Muscle layer of colon (tissue), 2 donors: ENCODE measurements around the gene PSAP.
A peak's percentile ranks its signal among the peaks of the same experiment; 100 is the strongest.

Source experiments
- H3K27ac ChIP-seq: one replicate; pipeline ENCODE4 v1.7.0; 2013; ENCODE audit warnings: low read depth, mild to moderate bottlenecking, low read length, moderate library complexity
- H3K27me3 ChIP-seq, 2 donors: one replicate each; pipeline ENCODE4 v1.7.0; 2013; ENCODE audit warnings: low read length in 2 of 2, mild to moderate bottlenecking in 2 of 2; ENCODE audit not compliant: insufficient read depth in 2 of 2, control insufficient read depth in 1 of 2
- H3K36me3 ChIP-seq: one replicate; pipeline ENCODE4 v1.7.0; 2013; ENCODE audit warnings: mild to moderate bottlenecking, low read length; ENCODE audit not compliant: insufficient read depth
- H3K4me1 ChIP-seq: one replicate; pipeline ENCODE4 v1.7.0; 2013; ENCODE audit warnings: mild to moderate bottlenecking, low read length; ENCODE audit not compliant: insufficient read depth
- H3K4me3 ChIP-seq, 2 donors: one replicate each; pipeline ENCODE4 v1.7.0; 2013; ENCODE audit warnings: low read length in 2 of 2, low read depth in 1 of 2, mild to moderate bottlenecking in 1 of 2, moderate library complexity in 1 of 2
- H3K9ac ChIP-seq: one replicate; pipeline ENCODE4 v1.7.0; 2013; ENCODE audit warnings: low read length
- H3K9me3 ChIP-seq: one replicate; pipeline ENCODE4 v1.7.0; 2013; ENCODE audit warnings: mild to moderate bottlenecking, low read length
- donor health status: abdominal sarcoma.
- donor health status: Adenocarcinoma of cecum.

The PSAP gene

DNA sequence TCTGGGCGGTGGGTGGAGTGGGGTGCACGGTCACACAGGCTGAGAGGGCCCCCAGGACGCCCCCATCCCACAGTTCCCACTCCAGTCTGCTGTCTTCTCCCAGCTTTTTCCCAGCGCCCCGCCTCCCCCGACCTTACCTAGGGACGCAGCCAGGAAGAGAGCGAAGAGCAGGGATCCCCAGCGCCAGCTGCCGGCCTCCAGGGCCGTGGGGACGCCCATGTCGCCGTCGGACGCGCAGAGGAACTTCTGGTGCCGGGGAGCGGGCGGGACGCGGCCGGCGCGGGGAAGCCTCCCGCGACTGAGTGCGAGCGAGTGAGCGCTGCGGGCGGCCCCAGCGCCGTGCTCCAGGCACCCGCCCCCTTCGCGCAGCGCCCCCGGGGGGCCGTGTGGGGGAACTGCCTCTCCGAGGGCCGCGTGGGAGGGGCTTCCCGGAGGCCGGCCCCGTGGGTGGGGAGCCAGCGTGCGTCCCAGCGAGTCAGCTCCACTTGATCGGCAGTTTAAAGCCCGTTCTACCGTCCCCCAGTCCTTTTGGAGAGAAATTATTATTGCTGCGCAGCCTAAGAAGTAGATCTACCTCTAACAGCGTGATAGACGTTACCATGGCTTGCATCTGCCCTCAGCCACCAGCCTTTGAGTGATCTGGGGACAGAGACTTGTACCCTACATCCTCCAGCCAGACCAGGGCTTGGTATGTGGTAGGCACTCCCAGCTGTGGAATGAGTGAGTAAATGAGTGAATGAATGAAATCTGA, 77.7 kb downstream of the PSAP start, which contains the start of gene VSIR:
VSIR (minus strand) TSS at position 300 of the 751 bp plus-strand sequence; CDS start at position 219, 81 bp downstream.
- Histone ChIP-seq H3K27ac (peak within 1 kb of the TSS; percentile 90), H3K36me3 (no peaks in the 10 kb centered on the region), H3K9me3 (no peaks in the 10 kb centered on the region), H3K27me3 (no peaks in the 10 kb centered on the region), H3K4me1 (peaks cover 57% of the 10 kb centered on the region), H3K4me3 (peak within 1 kb of the TSS; percentile 70 to 88), H3K9ac (peak within 1 kb of the TSS; percentile 78)

DNA sequence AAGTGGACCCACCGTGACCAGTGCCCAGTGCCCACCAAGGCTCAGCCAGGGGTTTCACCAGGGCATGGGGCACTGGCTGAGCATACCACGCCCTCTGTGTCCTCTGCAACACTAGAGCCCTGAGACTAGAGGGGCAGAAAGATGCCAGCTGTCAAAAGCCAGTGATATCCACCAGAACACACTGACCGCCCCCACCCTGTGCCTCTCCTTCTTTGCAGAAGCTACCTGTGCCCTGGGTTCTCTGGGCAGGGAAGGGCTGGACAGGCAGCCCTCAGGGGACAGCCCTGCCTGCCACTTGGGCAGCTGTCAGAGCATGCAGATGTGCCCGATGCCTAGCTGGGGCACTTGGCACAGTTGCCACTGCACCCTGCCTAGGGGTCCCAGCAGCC, 78.2 kb downstream of the PSAP start:
- peaks cover 63% of the 10 kb centered on the region for H3K4me1 ChIP-seq

DNA sequence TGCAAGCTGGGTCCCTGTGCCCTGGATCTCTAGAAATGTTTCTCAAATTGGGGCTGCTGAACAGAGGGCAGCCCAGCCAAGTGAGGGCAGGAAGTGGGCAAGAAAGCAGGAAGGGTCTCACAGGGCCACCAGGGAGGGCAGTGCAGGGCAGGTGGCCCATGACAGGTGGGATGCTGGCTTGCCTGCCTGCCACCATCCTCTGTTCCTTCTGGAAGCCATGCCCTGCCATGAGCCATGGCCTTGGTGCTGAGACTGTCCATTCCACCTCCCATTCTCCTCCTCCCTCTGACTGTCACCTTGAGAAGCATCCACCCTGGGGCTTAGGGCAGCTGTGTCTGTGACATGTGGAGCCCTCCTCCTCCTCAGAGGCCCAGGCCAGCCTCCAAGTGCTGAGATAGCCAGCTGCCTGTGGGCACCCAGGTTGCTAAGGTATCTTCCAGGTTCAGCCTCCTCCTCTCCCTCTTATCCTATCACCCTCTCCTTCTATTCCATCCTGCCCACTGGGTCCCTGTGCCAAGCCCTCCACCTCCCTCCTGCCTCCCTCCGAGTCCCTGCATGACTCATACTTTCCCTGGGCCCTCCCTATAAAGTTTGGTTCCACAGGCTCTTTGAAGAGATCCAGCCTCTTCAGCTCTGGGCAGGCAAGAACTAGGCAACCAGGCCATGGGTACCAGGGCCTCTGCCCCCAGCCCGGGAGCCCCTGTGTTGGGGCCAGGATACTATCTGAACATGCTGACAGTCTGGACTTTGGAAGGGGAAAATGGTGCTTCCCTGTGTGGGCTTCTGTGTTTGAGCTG, 79.0 kb downstream of the PSAP start:
- Histone ChIP-seq H3K4me3 (peak overlapping the region; percentile 70 to 88), H3K36me3 (no peaks in the 10 kb centered on the region), H3K27me3 (no peaks in the 10 kb centered on the region), H3K27ac (peak overlapping the region; percentile 90), H3K9ac (peak overlapping the region; percentile 78), H3K4me1 (peaks cover 71% of the 10 kb centered on the region), H3K9me3 (no peaks in the 10 kb centered on the region)

More for the DNA sequence above, 78.2 kb downstream of the PSAP start:
- peak overlapping the region; percentile 70 to 88 for H3K4me3 ChIP-seq
- peak overlapping the region; percentile 90 for H3K27ac ChIP-seq
- no peaks in the 10 kb centered on the region for H3K36me3 ChIP-seq
- H3K9me3 ChIP-seq = no peaks in the 10 kb centered on the region
- H3K27me3 ChIP-seq = no peaks in the 10 kb centered on the region
- H3K9ac ChIP-seq = peak overlapping the region; percentile 78

DNA sequence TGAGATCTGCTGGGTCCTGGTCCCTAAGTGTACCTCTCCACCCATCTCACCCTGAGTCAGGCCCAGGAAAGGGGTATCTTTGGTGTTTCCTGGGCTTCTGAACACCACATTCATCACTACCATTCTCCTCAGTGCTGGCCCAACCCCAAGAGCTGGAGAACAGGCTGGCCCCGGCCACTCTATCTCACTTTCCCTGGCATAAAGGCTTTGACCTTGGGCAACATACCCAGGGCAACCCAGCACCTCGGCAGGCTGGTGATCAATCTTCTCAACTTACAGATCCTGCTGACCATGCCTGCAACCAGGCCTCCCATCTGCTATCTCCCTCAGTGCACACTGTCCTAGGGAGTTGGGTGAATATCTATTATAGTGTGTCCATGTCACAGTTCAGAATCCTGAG, 79.8 kb downstream of the PSAP start:
- Histone ChIP-seq H3K4me3 (peak overlapping the region in 1 of 2 donors; percentile 88), H3K36me3 (no peaks in the 10 kb centered on the region), H3K27me3 (no peaks in the 10 kb centered on the region), H3K27ac (peak overlapping the region; percentile 90), H3K9me3 (no peaks in the 10 kb centered on the region), H3K9ac (peak overlapping the region; percentile 78), H3K4me1 (peaks cover 79% of the 10 kb centered on the region)

DNA sequence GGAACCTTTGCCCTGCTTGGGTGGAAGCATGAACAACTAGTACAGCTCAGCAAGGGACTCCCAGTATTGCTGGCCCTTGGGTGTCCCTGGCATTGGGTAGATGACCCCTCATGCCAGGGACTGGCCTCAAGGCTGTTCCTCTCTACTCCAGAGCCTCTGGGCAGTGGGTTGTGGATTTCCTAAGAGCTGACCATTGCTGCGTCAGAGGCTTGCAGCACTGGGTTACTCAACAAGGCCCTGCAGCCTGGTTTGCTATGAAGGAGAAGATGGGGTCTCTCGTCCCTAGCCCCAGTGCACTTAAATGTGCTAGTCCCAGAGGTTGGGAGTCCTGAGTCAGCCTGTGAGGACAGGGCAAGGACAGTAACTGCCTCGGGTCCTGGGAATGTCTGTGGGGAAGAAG, 80.3 kb downstream of the PSAP start:
- Histone ChIP-seq H3K27ac (peak overlapping the region; percentile 90), H3K4me1 (peaks cover 83% of the 10 kb centered on the region), H3K27me3 (no peaks in the 10 kb centered on the region), H3K9me3 (no peaks in the 10 kb centered on the region), H3K9ac (no peak overlapping the region), H3K36me3 (no peaks in the 10 kb centered on the region), H3K4me3 (peak overlapping the region in 1 of 2 donors; percentile 88)

DNA sequence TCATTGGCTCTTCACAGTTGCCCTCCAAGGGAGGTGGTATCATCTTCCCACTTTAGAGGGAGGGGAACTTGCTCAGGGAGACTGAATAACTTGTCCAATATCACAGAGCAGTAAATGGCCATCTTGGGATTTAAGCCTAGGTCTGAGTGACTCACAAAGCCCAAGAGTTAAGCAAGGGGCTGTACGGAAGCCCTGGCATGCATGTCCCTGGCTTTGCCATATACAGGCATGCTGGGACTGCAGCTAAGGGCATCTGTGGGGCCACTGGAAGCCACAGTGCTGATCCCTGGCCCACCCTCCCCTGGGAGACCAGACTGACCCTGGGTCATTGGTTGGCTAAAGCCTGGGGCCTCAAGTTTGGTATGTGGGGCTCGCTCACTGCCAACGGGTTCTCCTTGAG, 80.8 kb downstream of the PSAP start:
- H3K4me1 ChIP-seq = peaks cover 88% of the 10 kb centered on the region

DNA sequence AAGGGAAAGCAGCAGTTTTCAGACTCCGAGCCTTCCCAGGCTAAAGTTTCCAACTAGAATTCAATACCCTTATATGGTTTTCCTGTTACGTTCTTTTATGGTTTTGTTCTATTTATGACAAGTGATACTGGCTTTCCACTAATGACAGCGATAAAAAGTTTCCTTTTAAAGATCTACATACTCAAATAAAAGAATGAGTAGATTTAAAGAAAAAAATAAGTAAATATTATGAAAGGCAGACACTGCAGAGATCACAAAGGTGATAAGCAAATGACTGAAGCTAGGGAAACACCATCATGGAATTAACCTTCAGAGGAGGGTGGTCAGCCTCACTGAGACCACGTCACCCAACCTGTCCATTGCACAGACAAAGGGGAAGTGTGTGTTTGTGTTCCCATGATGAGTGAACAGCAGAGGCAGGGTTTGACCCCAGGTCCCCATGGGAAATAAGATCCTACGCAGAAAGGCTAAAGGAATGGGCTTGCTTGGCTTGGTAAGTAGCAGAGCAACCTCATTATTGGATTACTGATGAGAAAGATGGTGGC, 81.7 kb downstream of the PSAP start:
- H3K9ac ChIP-seq = no peak overlapping the region
- H3K36me3 ChIP-seq = no peaks in the 10 kb centered on the region
- no peaks in the 10 kb centered on the region for H3K27me3 ChIP-seq
- H3K9me3 ChIP-seq = no peaks in the 10 kb centered on the region
- peaks cover 90% of the 10 kb centered on the region for H3K4me1 ChIP-seq
- peak overlapping the region in 1 of 2 donors; percentile 36 for H3K4me3 ChIP-seq
- peak overlapping the region; percentile 79 for H3K27ac ChIP-seq

More for the DNA sequence above, 80.8 kb downstream of the PSAP start:
- Histone ChIP-seq H3K9me3 (no peaks in the 10 kb centered on the region), H3K9ac (no peak overlapping the region), H3K27ac (peak overlapping the region; percentile 90), H3K36me3 (no peaks in the 10 kb centered on the region), H3K4me3 (peak overlapping the region; percentile 30 to 36), H3K27me3 (no peaks in the 10 kb centered on the region)

DNA sequence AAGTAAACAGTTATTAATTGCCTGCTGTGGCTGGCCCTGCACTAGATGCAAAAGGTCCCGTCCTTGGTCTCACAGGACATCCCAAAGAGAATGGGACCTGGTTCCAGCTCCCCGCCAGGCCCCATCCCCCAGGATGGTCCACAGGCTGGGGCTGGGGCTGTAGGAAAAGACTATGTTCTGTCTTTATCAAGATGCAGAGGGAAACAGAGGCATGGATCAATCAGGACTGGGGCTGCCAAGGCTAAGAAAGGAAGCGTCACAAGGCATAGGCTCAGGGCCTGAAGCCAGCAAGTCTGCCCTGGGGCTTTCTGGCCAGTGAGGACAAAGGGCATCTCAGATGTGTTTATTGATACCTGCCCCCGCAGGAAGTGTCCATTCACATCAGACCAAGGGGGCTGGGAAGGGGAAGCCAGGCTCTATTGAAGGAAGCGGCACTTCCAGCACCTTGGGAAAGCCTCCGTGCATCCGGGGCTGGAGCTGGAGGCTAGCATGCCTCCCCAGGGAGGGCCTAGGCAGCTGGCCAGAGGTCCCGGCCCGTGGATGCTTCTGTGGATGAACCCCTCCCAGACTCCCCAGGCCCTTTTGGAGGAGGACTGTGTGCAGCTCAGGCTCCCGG, 83.5 kb downstream of the PSAP start:
- H3K4me3 ChIP-seq = no peak overlapping the region
- peaks cover 95% of the 10 kb centered on the region for H3K4me1 ChIP-seq
- H3K27me3 ChIP-seq = no peaks in the 10 kb centered on the region
- H3K9me3 ChIP-seq = no peaks in the 10 kb centered on the region
- H3K9ac ChIP-seq = no peak overlapping the region
- no peaks in the 10 kb centered on the region for H3K36me3 ChIP-seq
- peak overlapping the region; percentile 41 for H3K27ac ChIP-seq

DNA sequence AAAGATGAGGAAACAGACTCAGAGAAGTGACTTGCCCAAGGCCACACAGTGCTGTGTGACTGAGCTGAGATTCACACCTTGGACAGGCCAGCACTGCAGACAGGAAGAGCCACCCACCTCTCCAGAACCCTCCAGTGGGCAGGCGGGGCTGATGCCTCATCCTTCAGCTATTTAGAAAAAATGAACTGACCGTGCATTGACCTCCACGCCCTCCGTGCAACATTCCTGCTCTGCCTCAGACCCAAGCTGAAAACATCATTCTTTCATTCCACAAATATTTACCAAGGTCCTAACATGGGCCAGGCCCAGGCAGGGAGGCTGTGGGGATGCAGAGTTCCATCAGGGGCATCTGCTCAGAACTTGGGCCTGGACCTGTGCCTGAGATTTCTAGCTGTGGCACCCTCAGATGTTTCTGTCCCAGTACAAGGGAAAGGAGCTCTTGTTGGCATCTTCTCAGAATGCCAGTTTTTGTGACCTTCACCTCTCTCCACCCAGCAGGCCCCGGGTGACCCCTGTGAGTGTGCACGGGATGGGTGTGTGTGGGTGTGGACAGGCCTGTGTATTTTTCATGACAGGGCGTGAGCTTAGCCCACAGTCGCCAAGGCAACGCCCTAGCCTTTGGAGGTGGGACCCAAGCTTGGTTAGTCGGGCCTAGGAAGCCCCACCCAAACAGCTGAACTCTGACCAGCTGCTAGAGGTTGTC, 84.2 kb downstream of the PSAP start:
- H3K27me3 ChIP-seq = no peaks in the 10 kb centered on the region
- peaks cover 3% of the 10 kb centered on the region for H3K36me3 ChIP-seq
- no peak overlapping the region for H3K4me3 ChIP-seq
- peaks cover 89% of the 10 kb centered on the region for H3K4me1 ChIP-seq
- H3K9ac ChIP-seq = no peak overlapping the region
- H3K27ac ChIP-seq = peak overlapping the region; percentile 69
- no peaks in the 10 kb centered on the region for H3K9me3 ChIP-seq
